ENCODE data around the gene RNASE12.
A peak's percentile ranks its signal among the peaks of the same experiment; 100 is the strongest.
"Not testable (repeated sequence)": the region's sequence is repeated elsewhere in the genome, so short reads cannot be mapped to it uniquely, and the experiment has no call there.

RNASE12 gene

GRCh38 chr14:20614038-20614840 is 23.1 kb upstream of the RNASE12 start:
- DNase-seq (ENCODE audit: low read depth), result no peak

DNA sequence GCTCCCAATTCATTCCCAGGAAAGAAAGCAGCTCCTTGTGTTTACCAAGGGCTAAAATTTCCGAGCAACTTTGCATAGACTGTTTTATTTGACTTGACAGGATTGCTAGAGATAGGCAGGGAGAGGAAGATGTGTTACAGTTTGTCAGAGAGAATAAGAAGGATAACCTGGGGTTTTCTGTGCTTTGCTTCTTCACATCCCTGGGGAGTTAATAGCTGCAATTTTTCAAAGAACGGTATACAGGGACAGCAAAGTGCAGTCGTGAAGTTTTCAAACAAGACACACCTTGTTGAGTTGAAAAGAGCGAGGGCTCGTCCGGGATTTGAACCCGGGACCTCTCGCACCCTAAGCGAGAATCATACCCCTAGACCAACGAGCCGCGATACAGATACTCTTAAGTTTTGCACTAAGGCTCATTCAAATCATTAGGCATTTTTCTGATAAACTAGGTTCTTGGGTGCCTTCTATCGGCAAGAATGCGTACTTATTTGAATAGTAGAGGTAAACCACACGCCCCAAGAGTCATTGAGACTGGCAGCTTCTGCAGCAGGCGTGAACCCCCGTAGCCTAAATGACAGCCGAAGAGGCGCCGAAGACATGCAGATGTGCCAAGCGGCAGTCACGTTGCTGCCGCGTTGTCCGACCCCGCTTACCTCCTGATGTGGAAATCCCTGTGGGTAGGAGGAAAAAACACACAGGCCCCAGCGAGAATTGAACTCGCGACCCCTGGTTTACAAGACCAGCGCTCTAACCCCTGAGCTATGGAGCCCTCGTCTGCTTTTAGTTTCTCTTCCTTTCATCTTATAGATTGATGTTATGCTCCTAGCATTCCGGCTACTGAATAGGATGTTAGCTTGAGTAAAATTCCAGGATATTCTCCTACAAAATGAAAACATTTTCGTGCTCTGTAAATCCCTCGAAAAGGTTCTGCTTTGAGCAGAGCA is 22.2 kb upstream of the RNASE12 start:
- DNase-seq (ENCODE audit: low read depth), result peak; percentile 78

GRCh38 chr14:20612403-20612802 is 21.2 kb upstream of the RNASE12 start:
- no peak for DNase-seq (ENCODE audit: low read depth)

- no peak for DNase-seq (ENCODE audit: low read depth)
Measured at GRCh38 chr14:20611277-20611676, 20.1 kb upstream of the RNASE12 start.

DNA sequence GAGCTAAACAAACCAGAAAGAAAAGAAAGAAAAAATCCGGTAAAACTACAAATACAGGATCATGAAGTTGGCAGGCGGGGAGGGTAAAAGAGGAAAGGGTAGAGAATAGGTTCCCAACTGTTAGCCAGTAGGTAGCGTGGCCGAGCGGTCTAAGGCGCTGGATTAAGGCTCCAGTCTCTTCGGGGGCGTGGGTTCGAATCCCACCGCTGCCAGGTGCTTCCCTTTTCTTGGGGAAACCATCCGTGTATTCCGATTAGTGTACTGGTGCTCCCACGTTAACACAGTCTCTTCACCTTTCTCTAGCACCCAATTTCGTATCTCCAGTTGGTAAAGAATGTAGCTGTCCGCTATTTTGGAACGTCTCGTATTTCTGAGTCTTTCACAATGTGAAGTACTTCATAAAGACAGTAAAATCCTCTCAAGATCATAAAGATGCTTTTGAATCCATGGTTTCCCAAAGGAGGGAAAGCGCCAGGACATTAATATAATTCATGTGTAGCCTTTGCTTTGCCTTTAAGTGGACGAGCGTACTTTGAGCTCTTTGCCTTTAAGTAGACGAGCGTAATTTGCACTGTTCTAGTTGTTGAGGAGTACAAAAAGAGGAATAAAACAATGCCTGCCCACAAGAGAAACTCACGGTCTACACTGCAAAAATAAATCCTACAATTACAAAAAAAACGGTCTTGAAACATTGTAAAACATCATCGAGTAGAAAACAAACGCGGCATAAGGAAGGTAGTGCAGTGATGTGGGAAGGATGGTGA is 19.0 kb upstream of the RNASE12 start:
- DNase-seq (ENCODE audit: low read depth), result peak; percentile 77

DNA sequence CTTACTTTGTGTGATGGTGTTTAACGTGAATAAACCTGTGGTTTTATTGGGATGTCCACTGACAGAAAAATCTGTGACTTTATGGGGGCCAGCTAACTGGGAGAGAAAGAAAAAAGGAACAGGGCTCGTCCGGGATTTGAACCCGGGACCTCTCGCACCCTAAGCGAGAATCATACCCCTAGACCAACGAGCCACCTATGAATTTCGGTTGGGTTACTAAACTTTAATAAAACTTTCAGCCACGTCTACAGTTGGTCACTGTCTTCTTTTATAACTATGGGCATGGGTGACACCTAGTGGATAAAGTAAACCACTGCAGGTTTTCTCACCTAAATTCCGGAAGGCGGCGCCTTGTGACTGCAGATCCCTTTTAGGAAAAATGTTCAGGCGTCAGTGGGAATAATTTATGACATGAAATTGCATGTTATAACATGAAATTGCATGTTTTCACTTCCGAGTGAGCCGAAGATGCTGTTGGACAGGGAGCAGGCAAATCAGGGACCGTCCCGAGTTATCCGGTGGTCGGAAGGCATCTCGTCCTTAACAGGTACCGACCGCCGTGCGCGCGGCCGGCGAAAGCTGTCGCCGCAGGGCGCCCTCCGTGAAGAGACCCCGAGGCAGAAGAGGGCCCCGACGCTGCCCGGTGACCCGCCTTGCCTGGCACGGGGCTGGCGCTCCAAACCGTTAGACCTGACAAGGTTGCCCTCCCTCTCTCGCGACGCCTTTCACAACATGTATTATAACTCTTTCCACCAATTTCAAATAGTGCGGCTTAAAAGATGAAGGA is 18.2 kb upstream of the RNASE12 start:
- DNase-seq (ENCODE audit: low read depth), result no peak

DNA sequence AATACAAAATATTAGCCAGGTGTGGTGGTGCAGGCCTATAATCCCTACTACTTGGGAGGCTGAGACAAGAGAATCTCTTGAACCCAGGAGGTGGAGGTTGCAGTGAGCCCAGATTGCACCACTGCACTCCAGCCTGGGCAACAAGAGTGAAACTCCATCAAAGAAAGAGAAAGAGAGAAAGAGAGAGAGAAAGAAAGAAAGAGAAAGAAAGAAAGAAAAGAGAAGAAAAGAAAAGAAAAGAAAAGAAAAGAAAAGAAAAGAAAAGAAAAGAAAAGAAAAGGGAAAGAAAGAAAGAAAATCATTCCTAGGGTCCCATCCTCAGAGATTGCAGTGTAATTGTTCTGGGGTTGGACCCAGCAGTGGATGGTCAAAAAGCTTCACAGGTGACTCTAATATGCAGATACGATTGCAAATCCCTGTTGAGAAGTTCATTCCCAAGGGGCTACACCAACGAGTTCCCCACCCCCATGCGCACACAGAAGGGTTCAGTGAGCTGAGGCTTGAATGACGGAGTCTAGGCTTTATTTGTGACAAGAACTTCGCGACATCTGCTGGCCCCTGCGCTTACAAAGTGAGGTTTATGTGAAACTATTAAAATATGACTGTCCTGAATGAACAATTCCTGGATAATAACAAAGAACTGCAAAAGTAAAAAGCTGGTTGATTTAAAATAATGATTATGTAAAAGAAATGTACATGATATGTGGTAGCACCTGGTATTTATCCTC is 17.4 kb upstream of the RNASE12 start:
- DNase-seq (ENCODE audit: low read depth), result no peak

- DNase-seq (ENCODE audit: low read depth), result no peak
Measured at GRCh38 chr14:20607617-20608016, 16.4 kb upstream of the RNASE12 start.

DNA sequence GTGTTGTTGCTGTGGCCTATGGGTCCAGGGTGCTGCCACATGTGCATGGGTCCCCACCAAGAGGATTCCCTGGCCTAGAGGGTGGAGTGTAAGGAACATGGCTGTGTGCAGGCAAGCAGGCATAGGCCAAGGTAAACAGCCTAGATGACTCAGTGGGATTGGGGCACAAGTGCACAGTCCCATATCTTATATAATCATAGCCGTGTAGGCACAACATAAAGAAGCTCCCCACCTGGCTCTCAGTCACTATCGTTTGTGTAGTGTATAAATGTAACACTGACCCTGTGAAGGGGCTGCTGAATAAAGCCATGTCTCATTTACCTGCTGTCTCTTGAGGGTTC is 15.7 kb upstream of the RNASE12 start:
- DNase-seq (ENCODE audit: low read depth), result no peak

DNA sequence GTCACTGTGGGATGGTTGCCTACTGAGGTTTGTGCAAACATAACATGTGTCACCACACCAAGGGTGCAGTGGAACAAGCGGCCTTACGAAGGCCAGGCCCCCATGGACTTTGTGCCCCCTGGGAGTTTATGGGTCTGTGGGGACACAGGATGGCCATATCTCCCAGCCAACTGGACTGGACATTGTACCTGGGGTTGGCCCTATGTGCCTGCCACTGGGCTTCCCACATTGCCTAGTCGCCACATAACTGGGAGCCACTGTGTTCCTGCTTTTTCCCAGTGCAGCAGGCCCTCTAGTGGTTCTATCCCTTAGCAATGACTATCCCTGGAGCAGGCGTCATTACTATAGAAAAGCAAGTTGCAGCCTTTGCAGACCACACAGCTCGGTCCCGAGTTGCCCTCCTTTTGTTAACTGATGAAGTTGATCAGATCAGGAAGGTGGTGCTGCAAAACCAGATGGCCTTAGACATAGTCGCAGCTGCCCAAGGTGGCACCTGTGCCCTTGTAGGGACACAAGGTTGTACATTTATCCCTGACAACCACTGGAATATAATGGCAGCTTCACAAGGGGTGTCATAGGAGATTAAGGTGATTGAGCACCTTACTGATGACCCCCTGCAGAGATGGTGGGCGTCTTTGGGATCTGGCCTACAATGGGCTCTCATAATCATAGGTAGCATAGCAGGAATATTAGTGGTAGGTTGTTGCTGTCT is 15.2 kb upstream of the RNASE12 start:
- no peak for DNase-seq (ENCODE audit: low read depth)

DNA sequence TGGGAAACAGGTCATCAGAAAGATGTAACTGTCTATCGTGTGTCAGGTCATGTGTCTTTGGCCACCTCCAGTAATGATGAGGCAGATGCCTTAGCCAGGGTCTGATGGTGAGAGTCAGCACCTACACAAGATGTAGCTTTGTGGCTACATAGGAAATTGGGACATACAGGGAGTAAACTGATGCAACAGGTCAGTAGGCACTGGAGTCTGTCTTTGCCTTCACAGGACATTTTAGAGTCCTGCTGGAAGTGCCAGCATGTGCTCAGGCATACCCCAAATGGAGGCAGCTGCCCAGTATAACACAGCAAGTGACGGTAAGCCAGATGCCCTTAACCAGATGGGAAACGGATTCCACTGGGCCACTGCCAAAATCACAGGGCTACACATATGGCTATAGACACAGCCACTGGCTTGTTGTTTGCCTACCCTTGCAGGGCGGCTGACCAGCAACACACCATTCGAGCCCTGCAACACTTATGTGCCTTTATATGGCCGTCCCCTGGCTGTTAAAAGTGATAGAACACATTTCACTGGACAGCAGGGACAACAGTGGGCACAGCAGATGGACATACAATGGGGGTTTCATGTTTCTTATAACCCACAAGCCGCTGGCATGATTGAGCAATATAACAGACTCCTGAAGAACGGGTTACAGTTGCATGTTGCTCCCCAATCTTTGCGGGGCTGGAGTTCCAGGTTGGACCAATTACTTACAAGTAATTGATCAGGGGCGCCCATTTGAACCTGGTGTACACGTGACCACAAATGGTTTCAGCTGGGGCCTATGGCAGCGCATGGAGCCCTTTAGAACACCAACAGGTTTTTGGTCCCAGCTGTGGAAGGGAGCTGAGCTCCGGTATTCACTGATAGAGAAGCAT is 12.9 kb upstream of the RNASE12 start:
- no peak for DNase-seq (ENCODE audit: low read depth)

DNA sequence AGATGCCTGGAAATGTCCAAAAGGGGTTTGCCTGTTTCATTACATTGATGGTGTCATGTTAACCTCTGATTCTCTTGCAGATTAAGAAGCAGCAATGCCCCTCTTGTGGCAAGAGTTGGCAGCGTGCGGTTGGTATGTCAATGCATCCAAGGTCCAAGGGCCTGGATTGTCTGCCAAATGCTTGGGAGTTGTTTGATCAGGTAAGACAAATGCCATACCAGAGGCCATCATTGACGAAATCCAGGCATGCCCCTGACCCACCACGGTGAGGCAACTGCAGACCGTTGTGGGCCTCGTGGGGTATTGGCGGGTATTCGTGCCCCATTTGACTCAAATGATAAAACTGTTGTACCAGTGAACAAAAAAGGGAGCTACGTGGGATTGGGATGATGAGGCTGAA is 11.4 kb upstream of the RNASE12 start:
- DNase-seq (ENCODE audit: low read depth), result no peak

GRCh38 chr14:20601522-20601921 is 10.3 kb upstream of the RNASE12 start:
- DNase-seq (ENCODE audit: low read depth), result no peak

DNA sequence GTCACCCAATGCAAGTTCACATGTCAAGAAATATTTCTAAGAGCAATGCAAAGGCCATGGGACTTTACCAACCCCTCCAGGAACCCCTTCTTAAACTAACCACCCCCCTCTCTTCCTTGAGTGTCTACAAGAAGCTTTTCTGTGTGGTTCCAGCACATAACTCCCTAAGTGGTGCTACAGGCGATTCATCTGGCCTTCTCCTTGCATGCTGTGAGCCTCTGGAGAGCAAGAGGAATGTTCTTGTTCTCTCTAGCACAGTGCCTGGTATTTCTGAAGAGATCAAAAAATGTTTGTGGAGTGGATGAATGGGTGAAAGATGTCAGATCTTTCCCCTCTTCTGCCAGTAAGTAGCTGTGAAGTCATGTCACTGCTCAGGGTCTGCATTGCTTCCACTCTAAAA is 5.9 kb upstream of the RNASE12 start:
- DNase-seq (ENCODE audit: low read depth), result no peak

- DNase-seq (ENCODE audit: low read depth), result not testable (repeated sequence)
Measured at GRCh38 chr14:20595726-20596125, 4.5 kb upstream of the RNASE12 start.

GRCh38 chr14:20592574-20592973 is 1.4 kb upstream of the RNASE12 start:
- DNase-seq (ENCODE audit: low read depth), result no peak

- DNase-seq (ENCODE audit: low read depth), result no peak
Measured at GRCh38 chr14:20587489-20588154, 3.6 kb downstream of the RNASE12 start, which contains the start of gene RNASE11. TSS of gene RNASE11 (minus strand) at chr14:20588001.

DNA sequence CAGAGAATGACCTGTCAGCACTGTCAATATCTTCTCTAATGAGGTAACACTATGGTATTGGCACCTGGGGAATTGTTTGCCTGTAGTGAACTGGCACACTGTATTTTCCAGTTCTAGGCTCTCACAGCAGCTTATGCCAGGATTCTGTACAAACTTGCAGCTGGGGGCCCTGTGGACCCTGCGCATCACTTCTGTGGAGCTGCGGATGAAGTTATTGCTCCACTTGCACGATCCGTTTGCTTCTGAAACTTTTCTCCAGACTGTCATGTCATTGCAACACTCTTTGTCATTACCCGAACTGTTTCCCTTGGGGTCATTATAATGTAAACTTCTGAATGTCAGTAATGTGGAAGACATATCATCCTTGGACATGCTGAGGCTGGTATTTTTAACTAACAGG is 7.3 kb downstream of the RNASE12 start:
- no peak for DNase-seq (ENCODE audit: low read depth)

DNA sequence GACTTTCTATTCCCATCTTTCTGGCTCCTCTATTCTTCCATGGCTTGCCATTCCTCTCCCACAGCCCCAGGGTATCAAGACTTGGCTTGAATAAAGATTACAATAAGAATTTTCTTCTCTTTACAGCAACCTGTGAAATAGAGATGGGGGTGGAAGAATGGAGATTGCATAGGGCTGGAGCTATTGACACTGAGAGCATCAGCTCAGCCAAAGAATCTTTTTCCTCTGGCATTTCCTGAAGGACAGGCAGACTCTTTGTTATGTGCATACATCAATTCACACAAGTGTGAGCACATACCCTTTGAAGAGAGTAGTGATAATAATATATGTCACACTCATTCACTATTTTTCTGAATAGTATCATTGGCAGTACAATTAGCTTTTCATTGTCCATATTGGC is 8.0 kb downstream of the RNASE12 start:
- no peak for DNase-seq (ENCODE audit: low read depth)
